ENCODE measurements around the gene RPUSD2.

Gene RPUSD2

GRCh38 chr15:40613080-40613479, 44.0 kb downstream of the RPUSD2 start:
- Histone ChIP-seq H2AFZ (ENCODE audit: low read length) (no peak overlapping the region), H3K9me3 (replicated peaks in 1 of 2; ENCODE audit: control insufficient read depth in 2 of 2, insufficient read depth in 1 of 2, low read depth in 1 of 2, low read length in 2 of 2) (no peaks in the 10 kb centered on the region), H3K36me3 (replicated peaks in 1 of 2; ENCODE audit: control insufficient read depth in 2 of 2, insufficient read depth in 2 of 2, low read length in 2 of 2) (peaks cover 4 to 66% of the 10 kb centered on the region in 2 donors), H3K4me1 (ENCODE audit: control insufficient read depth in 2 of 2, insufficient read depth in 1 of 2, low read depth in 1 of 2, low read length in 2 of 2) (no peaks in the 10 kb centered on the region), H3K79me1 (ENCODE audit: low read depth, low read length) (no peaks in the 10 kb centered on the region), H2AK5ac (ENCODE audit: low read depth, low read length) (no peak overlapping the region), H3K27me3 (ENCODE audit: control insufficient read depth in 3 of 3, insufficient read depth in 3 of 3, low read depth in 1 of 3, low read length in 3 of 3) (no peaks in the 10 kb centered on the region), H3K4me3 (ENCODE audit: low read length in 2 of 2) (no peak overlapping the region), H3K9ac (ENCODE audit: low read depth, low read length, poor library complexity) (no peak overlapping the region), H4K91ac (ENCODE audit: low read depth, low read length, poor library complexity) (no peak overlapping the region), H2BK5ac (ENCODE audit: low read length) (no peak overlapping the region), H3K14ac (ENCODE audit: low read length) (no peak overlapping the region), H3K23ac (ENCODE audit: low read depth, low read length, poor library complexity) (no peak overlapping the region), H3K18ac (ENCODE audit: low read length) (no peak overlapping the region), H2BK15ac (ENCODE audit: low read length) (no peak overlapping the region), H4K8ac (ENCODE audit: low read depth, low read length) (no peak overlapping the region), H2BK120ac (ENCODE audit: low read depth, low read length) (no peak overlapping the region), H3K4ac (ENCODE audit: low read length) (no peak overlapping the region), H3K4me2 (ENCODE audit: insufficient read depth, low read length, poor library complexity, severe bottlenecking) (no peak overlapping the region), H3K27ac (replicated peaks; ENCODE audit: low read length) (no peak overlapping the region), H2BK12ac (ENCODE audit: low read length) (no peak overlapping the region)
- WGBS, 2 donors (ENCODE audit: extremely low coverage in 2 of 2, insufficient read length in 2 of 2, insufficient replicate concordance in 1 of 2): no CpG with 5 or more reads among the region's 5 CpGs
- DNase-seq (ENCODE audit: low spot score): no peak

GRCh38 chr15:40618023-40618422, 48.9 kb downstream of the RPUSD2 start:
- Histone ChIP-seq H2BK12ac (ENCODE audit: low read length) (no peak overlapping the region), H3K36me3 (replicated peaks in 1 of 2; ENCODE audit: control insufficient read depth in 2 of 2, insufficient read depth in 2 of 2, low read length in 2 of 2) (peaks cover 2 to 70% of the 10 kb centered on the region in 2 donors), H3K23ac (ENCODE audit: low read depth, low read length, poor library complexity) (no peak overlapping the region), H3K14ac (ENCODE audit: low read length) (no peak overlapping the region), H3K4me3 (ENCODE audit: low read length in 2 of 2) (no peak overlapping the region), H3K27ac (replicated peaks; ENCODE audit: low read length) (no peak overlapping the region), H2BK15ac (ENCODE audit: low read length) (no peak overlapping the region), H3K18ac (ENCODE audit: low read length) (no peak overlapping the region), H2AK5ac (ENCODE audit: low read depth, low read length) (no peak overlapping the region), H4K8ac (ENCODE audit: low read depth, low read length) (no peak overlapping the region), H3K4ac (ENCODE audit: low read length) (no peak overlapping the region), H3K9me3 (replicated peaks in 1 of 2; ENCODE audit: control insufficient read depth in 2 of 2, insufficient read depth in 1 of 2, low read depth in 1 of 2, low read length in 2 of 2) (no peaks in the 10 kb centered on the region), H3K27me3 (ENCODE audit: control insufficient read depth in 3 of 3, insufficient read depth in 3 of 3, low read depth in 1 of 3, low read length in 3 of 3) (no peaks in the 10 kb centered on the region), H3K4me1 (ENCODE audit: control insufficient read depth in 2 of 2, insufficient read depth in 1 of 2, low read depth in 1 of 2, low read length in 2 of 2) (no peaks in the 10 kb centered on the region), H3K4me2 (ENCODE audit: insufficient read depth, low read length, poor library complexity, severe bottlenecking) (no peak overlapping the region), H2BK120ac (ENCODE audit: low read depth, low read length) (no peak overlapping the region), H2BK5ac (ENCODE audit: low read length) (no peak overlapping the region), H3K9ac (ENCODE audit: low read depth, low read length, poor library complexity) (no peak overlapping the region), H4K91ac (ENCODE audit: low read depth, low read length, poor library complexity) (no peak overlapping the region), H3K79me1 (ENCODE audit: low read depth, low read length) (no peaks in the 10 kb centered on the region), H2AFZ (ENCODE audit: low read length) (no peak overlapping the region)
- DNase-seq (ENCODE audit: low spot score): no peak
- WGBS, 2 donors (ENCODE audit: extremely low coverage in 2 of 2, insufficient read length in 2 of 2, insufficient replicate concordance in 1 of 2): no CpG with 5 or more reads among the region's 2 CpGs

- Histone ChIP-seq H2BK5ac (ENCODE audit: low read length) (no peak overlapping the region), H3K9me3 (replicated peaks in 1 of 2; ENCODE audit: control insufficient read depth in 2 of 2, insufficient read depth in 1 of 2, low read depth in 1 of 2, low read length in 2 of 2) (no peaks in the 10 kb centered on the region), H3K18ac (ENCODE audit: low read length) (no peak overlapping the region), H3K27me3 (ENCODE audit: control insufficient read depth in 3 of 3, insufficient read depth in 3 of 3, low read depth in 1 of 3, low read length in 3 of 3) (no peaks in the 10 kb centered on the region), H2AK5ac (ENCODE audit: low read depth, low read length) (no peak overlapping the region), H2BK120ac (ENCODE audit: low read depth, low read length) (no peak overlapping the region), H3K9ac (ENCODE audit: low read depth, low read length, poor library complexity) (no peak overlapping the region), H3K79me1 (ENCODE audit: low read depth, low read length) (no peaks in the 10 kb centered on the region), H3K4me3 (ENCODE audit: low read length in 2 of 2) (no peak overlapping the region), H3K4ac (ENCODE audit: low read length) (no peak overlapping the region), H3K4me2 (ENCODE audit: insufficient read depth, low read length, poor library complexity, severe bottlenecking) (no peak overlapping the region), H2BK15ac (ENCODE audit: low read length) (no peak overlapping the region), H4K91ac (ENCODE audit: low read depth, low read length, poor library complexity) (no peak overlapping the region), H2BK12ac (ENCODE audit: low read length) (no peak overlapping the region), H3K27ac (replicated peaks; ENCODE audit: low read length) (no peak overlapping the region), H3K14ac (ENCODE audit: low read length) (no peak overlapping the region), H3K36me3 (replicated peaks in 1 of 2; ENCODE audit: control insufficient read depth in 2 of 2, insufficient read depth in 2 of 2, low read length in 2 of 2) (peaks cover 2 to 75% of the 10 kb centered on the region in 2 donors), H3K4me1 (ENCODE audit: control insufficient read depth in 2 of 2, insufficient read depth in 1 of 2, low read depth in 1 of 2, low read length in 2 of 2) (no peaks in the 10 kb centered on the region), H2AFZ (ENCODE audit: low read length) (no peak overlapping the region), H3K23ac (ENCODE audit: low read depth, low read length, poor library complexity) (no peak overlapping the region), H4K8ac (ENCODE audit: low read depth, low read length) (no peak overlapping the region)
- DNase-seq (ENCODE audit: low spot score): no peak
Observed at GRCh38 chr15:40618906-40619305, 49.8 kb downstream of the RPUSD2 start.

GRCh38 chr15:40623361-40623760, 54.3 kb downstream of the RPUSD2 start:
- DNase-seq (ENCODE audit: low spot score): no peak
- no CpG with 5 or more reads among the region's 2 CpGs for WGBS, 2 donors (ENCODE audit: extremely low coverage in 2 of 2, insufficient read length in 2 of 2, insufficient replicate concordance in 1 of 2)

More at GRCh38 chr15:40623361-40623760, 54.3 kb downstream of the RPUSD2 start:
- no peak overlapping the region for H4K91ac ChIP-seq (ENCODE audit: low read depth, low read length, poor library complexity)
- no peaks in the 10 kb centered on the region for H3K27me3 ChIP-seq (ENCODE audit: control insufficient read depth in 3 of 3, insufficient read depth in 3 of 3, low read depth in 1 of 3, low read length in 3 of 3)
- H3K23ac ChIP-seq (ENCODE audit: low read depth, low read length, poor library complexity): no peak overlapping the region
- H2BK120ac ChIP-seq (ENCODE audit: low read depth, low read length): no peak overlapping the region
- H3K4ac ChIP-seq (ENCODE audit: low read length): no peak overlapping the region
- H2BK15ac ChIP-seq (ENCODE audit: low read length): no peak overlapping the region
- no peak overlapping the region for H3K27ac ChIP-seq (replicated peaks; ENCODE audit: low read length)
- no peak overlapping the region for H2BK12ac ChIP-seq (ENCODE audit: low read length)
- H2BK5ac ChIP-seq (ENCODE audit: low read length): no peak overlapping the region
- H2AFZ ChIP-seq (ENCODE audit: low read length): no peak overlapping the region
- H3K4me3 ChIP-seq (ENCODE audit: low read length in 2 of 2): no peak overlapping the region
- no peak overlapping the region for H3K14ac ChIP-seq (ENCODE audit: low read length)
- H3K9ac ChIP-seq (ENCODE audit: low read depth, low read length, poor library complexity): no peak overlapping the region
- H2AK5ac ChIP-seq (ENCODE audit: low read depth, low read length): no peak overlapping the region
- no peaks in the 10 kb centered on the region for H3K79me1 ChIP-seq (ENCODE audit: low read depth, low read length)
- H3K4me2 ChIP-seq (ENCODE audit: insufficient read depth, low read length, poor library complexity, severe bottlenecking): no peak overlapping the region
- peaks cover 2 to 71% of the 10 kb centered on the region in 2 donors for H3K36me3 ChIP-seq (replicated peaks in 1 of 2; ENCODE audit: control insufficient read depth in 2 of 2, insufficient read depth in 2 of 2, low read length in 2 of 2)
- no peaks in the 10 kb centered on the region for H3K9me3 ChIP-seq (replicated peaks in 1 of 2; ENCODE audit: control insufficient read depth in 2 of 2, insufficient read depth in 1 of 2, low read depth in 1 of 2, low read length in 2 of 2)
- no peaks in the 10 kb centered on the region for H3K4me1 ChIP-seq (ENCODE audit: control insufficient read depth in 2 of 2, insufficient read depth in 1 of 2, low read depth in 1 of 2, low read length in 2 of 2)
- no peak overlapping the region for H4K8ac ChIP-seq (ENCODE audit: low read depth, low read length)
- no peak overlapping the region for H3K18ac ChIP-seq (ENCODE audit: low read length)

All from neuronal stem cell (in vitro differentiated cells).